ENCODE measurements around the gene BTBD16. TPM values are rescaled to one million over a fixed set of nuclear protein-coding genes. Genes with fewer than 3 reads are reported as not detected.

Gene BTBD16
- total RNA-seq, 5 donors from 2014 or later (not counting 1 experiment from before 2014, with no cell fraction given) = not detected

DNA sequence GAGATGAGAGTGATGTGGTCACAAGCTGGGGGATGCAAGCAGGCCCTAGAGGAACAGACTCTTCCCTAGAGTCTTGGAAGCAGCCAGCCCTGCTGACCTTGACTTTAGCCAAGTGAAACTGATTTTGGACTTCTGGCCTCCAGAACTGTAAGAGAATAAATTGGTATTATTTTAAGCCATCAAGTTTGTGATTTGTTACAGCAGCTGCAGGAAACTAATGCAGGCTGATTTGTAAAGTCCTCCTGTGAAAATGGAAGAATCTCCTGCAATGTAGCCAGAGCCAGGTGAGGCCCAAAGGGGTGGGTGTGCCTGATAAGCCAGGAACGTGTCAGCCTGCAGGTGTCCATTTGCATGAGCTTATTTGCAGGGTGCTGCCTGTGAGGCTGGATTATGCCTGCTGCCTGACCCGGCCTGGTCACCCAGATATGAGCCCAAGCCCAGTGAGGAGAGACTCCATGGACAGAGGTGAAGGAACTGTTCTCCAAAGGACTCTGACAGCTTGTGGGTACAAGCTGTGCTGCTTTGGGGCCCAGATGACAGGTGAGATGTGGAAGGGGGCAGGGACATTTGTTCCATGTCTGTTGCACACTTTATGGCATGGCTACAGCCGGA lies 78.8 kb downstream of the BTBD16 start:
- Mint-ChIP-seq H3K36me3 (no peaks in the 10 kb centered on the region), H3K27me3 (peaks cover 3 to 13% of the 10 kb centered on the region in 2 donors), H3K4me3 (no peak overlapping the region), H3K9me3 (no peaks in the 10 kb centered on the region), H3K4me1 (no peaks in the 10 kb centered on the region), H3K27ac (no peak overlapping the region)
- Histone ChIP-seq H3K27me3 (replicated peaks in 1 of 2; ENCODE audit: control insufficient read depth in 2 of 2, extremely low read depth in 1 of 2, insufficient read depth in 2 of 2, low read length in 1 of 2) (peaks cover 0 to 2% of the 10 kb centered on the region in 2 experiments), H3K27ac (ENCODE audit: low read length) (no peak overlapping the region), H3K4me3 (ENCODE audit: control insufficient read depth in 1 of 2, extremely low read depth in 1 of 2, low read length in 1 of 2) (no peak overlapping the region), H3K36me3 (ENCODE audit: control insufficient read depth in 2 of 2, extremely low read depth in 1 of 2, insufficient read depth in 1 of 2, low read length in 1 of 2) (no peaks in the 10 kb centered on the region), H3K9me3 (no peaks in the 10 kb centered on the region), H3K4me1 (ENCODE audit: control insufficient read depth in 1 of 2, extremely low read depth in 1 of 2, insufficient read depth in 2 of 2, low read length in 2 of 2) (no peaks in the 10 kb centered on the region)
- POLR2A ChIA-PET = no interaction called here
- DNase-seq = no peak
- ATAC-seq (replicated peaks in 1 of 4) = no peak
- WGBS (ENCODE audit: insufficient coverage) = 71% methylated on average over 3 of the region's 3 CpGs
- CTCF ChIA-PET = interaction anchor here in 1 of 2 donors (1.5 kb wide), 1 partner anchor 85 kb away, joined by 4 read pairs; no protein-coding TSS in a partner anchor

DNA sequence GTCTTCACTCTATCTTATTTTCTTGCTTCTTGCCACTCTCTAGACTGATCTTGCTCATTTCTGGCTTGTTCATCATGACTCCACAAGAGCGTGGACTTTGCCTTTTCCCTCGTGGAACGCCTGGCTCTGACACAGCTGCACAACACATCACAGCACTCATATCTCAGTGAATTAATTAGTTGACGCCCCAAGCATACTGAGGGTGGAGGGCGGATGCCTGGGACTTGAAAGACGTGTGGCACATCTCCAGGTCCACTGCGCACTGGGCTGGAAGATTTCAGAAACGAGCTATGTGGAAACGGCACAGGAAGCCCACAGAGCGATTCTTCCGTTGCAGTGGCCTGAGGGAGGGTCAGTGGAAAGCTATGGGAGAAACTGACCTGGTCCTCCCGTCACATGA lies 79.8 kb downstream of the BTBD16 start:
- no peaks in the 10 kb centered on the region for H3K9me3 ChIP-seq
- peaks cover 0 to 2% of the 10 kb centered on the region in 2 experiments for H3K27me3 ChIP-seq (replicated peaks in 1 of 2; ENCODE audit: control insufficient read depth in 2 of 2, extremely low read depth in 1 of 2, insufficient read depth in 2 of 2, low read length in 1 of 2)
- H3K9me3 Mint-ChIP-seq = no peaks in the 10 kb centered on the region
- H3K36me3 Mint-ChIP-seq = no peaks in the 10 kb centered on the region
- no peak overlapping the region for H3K27ac ChIP-seq (ENCODE audit: low read length)
- H3K36me3 ChIP-seq (ENCODE audit: control insufficient read depth in 2 of 2, extremely low read depth in 1 of 2, insufficient read depth in 1 of 2, low read length in 1 of 2) = no peaks in the 10 kb centered on the region
- no peak overlapping the region for H3K4me3 ChIP-seq (ENCODE audit: control insufficient read depth in 1 of 2, extremely low read depth in 1 of 2, low read length in 1 of 2)
- CTCF ChIA-PET = no interaction called here
- H3K27ac Mint-ChIP-seq = no peak overlapping the region
- H3K4me1 ChIP-seq (ENCODE audit: control insufficient read depth in 1 of 2, extremely low read depth in 1 of 2, insufficient read depth in 2 of 2, low read length in 2 of 2) = no peaks in the 10 kb centered on the region
- H3K4me1 Mint-ChIP-seq = no peaks in the 10 kb centered on the region
- no peak for ATAC-seq (replicated peaks in 1 of 4)
- POLR2A ChIA-PET = no interaction called here
- DNase-seq = no peak
- peaks cover 3 to 13% of the 10 kb centered on the region in 2 donors for H3K27me3 Mint-ChIP-seq
- H3K4me3 Mint-ChIP-seq = no peak overlapping the region
- WGBS (ENCODE audit: insufficient coverage) = 89% methylated on average over 9 of the region's 12 CpGs

DNA sequence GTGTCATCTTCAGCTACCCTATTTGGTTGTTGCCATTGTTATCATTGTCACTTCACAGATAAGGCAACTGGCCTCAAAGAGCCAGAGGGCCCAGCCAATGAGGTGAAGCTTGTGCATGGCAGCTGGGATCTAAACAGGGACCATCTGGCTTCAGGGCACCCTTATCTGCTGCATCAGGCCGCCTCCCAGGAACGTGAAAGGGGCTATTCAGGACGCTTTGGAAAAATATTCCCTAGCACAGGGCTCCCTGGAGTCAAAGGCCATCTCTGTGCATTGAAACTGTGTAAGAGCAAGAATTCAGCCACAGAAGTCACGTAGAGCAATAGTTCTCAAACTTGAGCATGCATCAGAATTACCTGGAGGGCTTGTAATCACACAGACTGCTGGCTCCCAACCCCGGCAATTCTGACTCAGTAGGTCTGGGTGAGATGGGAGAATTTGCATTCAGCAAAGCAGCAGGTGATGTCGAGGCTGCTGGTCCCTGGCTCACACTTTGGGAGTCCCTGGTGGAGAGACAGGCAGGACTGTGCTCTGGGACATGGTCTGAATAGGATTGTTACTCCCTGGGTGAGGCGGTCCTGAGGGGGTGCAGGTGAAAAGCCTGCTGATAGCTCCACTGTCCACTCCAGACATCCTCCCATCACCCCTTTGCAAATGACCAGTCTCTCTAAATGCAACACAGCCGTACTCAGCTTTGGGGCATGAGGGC lies 81.9 kb downstream of the BTBD16 start:
- Histone ChIP-seq H3K4me1 (ENCODE audit: control insufficient read depth in 1 of 2, extremely low read depth in 1 of 2, insufficient read depth in 2 of 2, low read length in 2 of 2) (no peaks in the 10 kb centered on the region), H3K36me3 (ENCODE audit: control insufficient read depth in 2 of 2, extremely low read depth in 1 of 2, insufficient read depth in 1 of 2, low read length in 1 of 2) (no peaks in the 10 kb centered on the region), H3K27ac (ENCODE audit: low read length) (no peak overlapping the region), H3K9me3 (no peaks in the 10 kb centered on the region), H3K27me3 (replicated peaks in 1 of 2; ENCODE audit: control insufficient read depth in 2 of 2, extremely low read depth in 1 of 2, insufficient read depth in 2 of 2, low read length in 1 of 2) (peaks cover 2 to 10% of the 10 kb centered on the region in 2 experiments), H3K4me3 (ENCODE audit: control insufficient read depth in 1 of 2, extremely low read depth in 1 of 2, low read length in 1 of 2) (no peak overlapping the region)
- ATAC-seq (replicated peaks in 1 of 4) = no peak
- ChIA-PET POLR2A (no interaction called here), CTCF (interaction anchor here in 1 of 2 donors (1.1 kb wide), 1 partner anchor 10 kb away, joined by 3 read pairs; no protein-coding TSS in a partner anchor)
- H3K4me3 Mint-ChIP-seq = no peak overlapping the region
- no peaks in the 10 kb centered on the region for H3K36me3 Mint-ChIP-seq
- no peak overlapping the region for H3K27ac Mint-ChIP-seq
- 59% methylated on average over 6 of the region's 8 CpGs for WGBS (ENCODE audit: insufficient coverage)
- peaks cover 3 to 13% of the 10 kb centered on the region in 2 donors for H3K27me3 Mint-ChIP-seq
- H3K9me3 Mint-ChIP-seq = peaks cover 0 to 1% (median 0%) of the 10 kb centered on the region in 3 donors
- DNase-seq = no peak
- H3K4me1 Mint-ChIP-seq = no peaks in the 10 kb centered on the region

DNA sequence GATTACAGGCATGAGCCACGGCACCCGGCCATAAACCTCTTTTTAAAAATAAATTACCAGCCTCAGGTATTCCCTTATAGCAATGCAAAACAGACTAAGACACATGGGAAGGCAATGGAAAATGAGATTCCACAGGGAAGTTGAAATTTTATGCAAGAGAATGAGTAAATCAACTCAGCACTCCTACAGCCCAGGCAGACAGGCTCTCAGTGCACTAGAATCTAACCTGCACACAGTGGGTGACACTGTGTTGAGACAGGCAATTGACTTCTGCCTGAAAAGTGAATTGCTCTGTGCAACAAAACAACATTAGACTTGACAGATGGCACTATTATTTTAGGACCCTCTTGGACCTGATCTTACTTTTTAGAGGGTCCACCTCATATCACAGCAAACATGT lies 83.3 kb downstream of the BTBD16 start:
- WGBS (ENCODE audit: insufficient coverage) = no CpG with 5 or more reads among the region's 2 CpGs

DNA sequence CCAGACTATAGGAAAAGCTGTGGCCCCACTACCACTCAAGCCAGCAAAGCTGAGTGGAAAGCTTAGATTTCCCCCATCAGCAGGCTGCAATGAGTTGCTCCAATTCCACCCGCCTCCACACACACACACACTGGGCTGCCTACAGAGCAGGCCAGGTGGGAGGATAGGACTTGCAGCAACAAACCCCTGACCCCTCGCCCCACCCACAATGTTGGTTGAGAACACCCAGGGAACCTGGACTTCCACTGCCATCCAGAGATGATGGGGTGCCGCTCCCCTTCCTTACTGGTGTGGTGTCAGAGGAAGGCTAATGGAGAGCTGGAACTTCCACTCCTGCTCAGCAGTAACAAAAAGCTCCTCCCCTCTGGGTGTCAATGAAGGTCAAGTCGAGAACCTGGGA lies 86.6 kb downstream of the BTBD16 start:
- Histone ChIP-seq H3K27me3 (replicated peaks in 1 of 2; ENCODE audit: control insufficient read depth in 2 of 2, extremely low read depth in 1 of 2, insufficient read depth in 2 of 2, low read length in 1 of 2) (peaks cover 2 to 10% of the 10 kb centered on the region in 2 experiments), H3K9me3 (no peaks in the 10 kb centered on the region), H3K4me1 (ENCODE audit: control insufficient read depth in 1 of 2, extremely low read depth in 1 of 2, insufficient read depth in 2 of 2, low read length in 2 of 2) (no peaks in the 10 kb centered on the region), H3K4me3 (ENCODE audit: control insufficient read depth in 1 of 2, extremely low read depth in 1 of 2, low read length in 1 of 2) (no peak overlapping the region), H3K36me3 (ENCODE audit: control insufficient read depth in 2 of 2, extremely low read depth in 1 of 2, insufficient read depth in 1 of 2, low read length in 1 of 2) (no peaks in the 10 kb centered on the region), H3K27ac (ENCODE audit: low read length) (no peak overlapping the region)
- Mint-ChIP-seq H3K9me3 (peaks cover 6 to 12% (median 8%) of the 10 kb centered on the region in 3 donors), H3K27ac (no peak overlapping the region), H3K36me3 (peaks cover 5% of the 10 kb centered on the region), H3K27me3 (peaks cover 0 to 5% of the 10 kb centered on the region in 2 donors), H3K4me1 (no peaks in the 10 kb centered on the region), H3K4me3 (no peak overlapping the region)
- DNase-seq (no peak), ATAC-seq (replicated peaks in 1 of 4) (no peak)
- ChIA-PET CTCF (no interaction called here), POLR2A (no interaction called here)
- 75% methylated on average over 2 of the region's 4 CpGs for WGBS (ENCODE audit: insufficient coverage)

More for the DNA sequence above, 83.3 kb downstream of the BTBD16 start:
- ChIA-PET CTCF (no interaction called here), POLR2A (no interaction called here)
- Histone ChIP-seq H3K27ac (ENCODE audit: low read length) (no peak overlapping the region), H3K36me3 (ENCODE audit: control insufficient read depth in 2 of 2, extremely low read depth in 1 of 2, insufficient read depth in 1 of 2, low read length in 1 of 2) (no peaks in the 10 kb centered on the region), H3K4me3 (ENCODE audit: control insufficient read depth in 1 of 2, extremely low read depth in 1 of 2, low read length in 1 of 2) (no peak overlapping the region), H3K4me1 (ENCODE audit: control insufficient read depth in 1 of 2, extremely low read depth in 1 of 2, insufficient read depth in 2 of 2, low read length in 2 of 2) (no peaks in the 10 kb centered on the region), H3K9me3 (no peaks in the 10 kb centered on the region), H3K27me3 (replicated peaks in 1 of 2; ENCODE audit: control insufficient read depth in 2 of 2, extremely low read depth in 1 of 2, insufficient read depth in 2 of 2, low read length in 1 of 2) (peaks cover 2 to 10% of the 10 kb centered on the region in 2 experiments)
- H3K4me3 Mint-ChIP-seq = no peak overlapping the region
- H3K4me1 Mint-ChIP-seq = no peaks in the 10 kb centered on the region
- no peak overlapping the region for H3K27ac Mint-ChIP-seq
- ATAC-seq (replicated peaks in 1 of 4) = no peak
- H3K27me3 Mint-ChIP-seq = peaks cover 3 to 13% of the 10 kb centered on the region in 2 donors
- H3K9me3 Mint-ChIP-seq = peaks cover 6 to 12% (median 8%) of the 10 kb centered on the region in 3 donors
- DNase-seq = no peak
- peaks cover 5% of the 10 kb centered on the region for H3K36me3 Mint-ChIP-seq

DNA sequence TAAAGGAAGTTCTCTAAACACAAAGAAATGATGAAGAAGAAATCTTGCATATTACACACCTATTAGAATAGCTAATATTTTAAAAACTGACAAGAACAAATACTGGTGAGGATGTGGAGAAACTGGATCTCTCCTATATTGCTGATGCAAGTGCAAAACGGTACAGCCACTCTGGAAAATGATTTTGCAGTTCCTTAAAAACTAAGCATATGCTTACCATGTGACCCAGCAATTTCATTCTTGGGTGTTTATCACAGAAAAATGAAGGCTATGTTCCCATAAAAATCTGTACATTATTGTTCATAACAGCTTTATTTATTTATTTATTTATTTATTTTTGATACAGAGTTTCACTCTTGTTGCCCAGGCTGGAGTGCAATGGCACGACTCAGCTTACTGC lies 88.5 kb downstream of the BTBD16 start:
- no peak overlapping the region for H3K4me3 Mint-ChIP-seq
- Histone ChIP-seq H3K4me1 (ENCODE audit: control insufficient read depth in 1 of 2, extremely low read depth in 1 of 2, insufficient read depth in 2 of 2, low read length in 2 of 2) (no peaks in the 10 kb centered on the region), H3K27me3 (replicated peaks in 1 of 2; ENCODE audit: control insufficient read depth in 2 of 2, extremely low read depth in 1 of 2, insufficient read depth in 2 of 2, low read length in 1 of 2) (peaks cover 2 to 14% of the 10 kb centered on the region in 2 experiments), H3K4me3 (ENCODE audit: control insufficient read depth in 1 of 2, extremely low read depth in 1 of 2, low read length in 1 of 2) (no peak overlapping the region), H3K27ac (ENCODE audit: low read length) (no peak overlapping the region), H3K36me3 (ENCODE audit: control insufficient read depth in 2 of 2, extremely low read depth in 1 of 2, insufficient read depth in 1 of 2, low read length in 1 of 2) (no peaks in the 10 kb centered on the region), H3K9me3 (no peaks in the 10 kb centered on the region)
- H3K27me3 Mint-ChIP-seq = no peaks in the 10 kb centered on the region
- ChIA-PET POLR2A (interaction anchor here in 1 of 2 donors (0.6 kb wide), 1 partner anchor 94 kb away, joined by 13 read pairs; no protein-coding TSS in a partner anchor), CTCF (interaction anchor here in 1 of 2 donors (0.7 kb wide), 1 partner anchor 1556 kb away, joined by 9 read pairs; no protein-coding TSS in a partner anchor)
- no peak overlapping the region for H3K27ac Mint-ChIP-seq
- peaks cover 5% of the 10 kb centered on the region for H3K36me3 Mint-ChIP-seq
- no peak for DNase-seq
- no peaks in the 10 kb centered on the region for H3K4me1 Mint-ChIP-seq
- no CpG with 5 or more reads among the region's 2 CpGs for WGBS (ENCODE audit: insufficient coverage)
- peaks cover 6 to 12% (median 8%) of the 10 kb centered on the region in 3 donors for H3K9me3 Mint-ChIP-seq
- no peak for ATAC-seq (replicated peaks in 1 of 4)

Data from T-cell (primary cell).